GM21515 (cell line): ENCODE measurements around the gene NELL1.

ENCODE experiments used
- ATAC-seq: cut with Tn5 transposase; IDR thresholded peaks from one replicate; pipeline ENCODE4 v1.9.1; 2021; ENCODE audit not compliant: unreplicated experiment

The NELL1 gene

DNA sequence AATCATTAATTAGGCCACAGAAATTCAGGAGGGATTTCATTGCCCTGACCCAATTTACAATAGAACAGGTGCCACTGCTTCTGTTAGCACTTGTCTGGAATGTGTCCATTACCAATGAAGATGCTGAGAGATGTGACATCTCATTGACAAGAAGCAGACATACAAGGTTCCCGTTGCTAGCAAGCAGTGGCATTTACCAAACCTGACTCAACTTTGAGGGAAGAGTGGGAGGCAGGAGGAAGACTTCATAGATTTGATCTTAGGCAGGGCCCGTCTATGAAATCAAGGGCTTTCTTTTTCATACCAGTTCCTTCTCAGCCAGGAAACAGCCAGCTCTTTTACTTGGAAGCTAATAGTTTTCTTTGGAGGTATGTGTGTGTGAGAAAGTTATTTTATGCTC is 280.2 kb downstream of the NELL1 start:
- no peak for ATAC-seq

- ATAC-seq, result no peak
These were observed 293.2 kb downstream of the NELL1 start for GRCh38 chr11:20962581-20962980.

DNA sequence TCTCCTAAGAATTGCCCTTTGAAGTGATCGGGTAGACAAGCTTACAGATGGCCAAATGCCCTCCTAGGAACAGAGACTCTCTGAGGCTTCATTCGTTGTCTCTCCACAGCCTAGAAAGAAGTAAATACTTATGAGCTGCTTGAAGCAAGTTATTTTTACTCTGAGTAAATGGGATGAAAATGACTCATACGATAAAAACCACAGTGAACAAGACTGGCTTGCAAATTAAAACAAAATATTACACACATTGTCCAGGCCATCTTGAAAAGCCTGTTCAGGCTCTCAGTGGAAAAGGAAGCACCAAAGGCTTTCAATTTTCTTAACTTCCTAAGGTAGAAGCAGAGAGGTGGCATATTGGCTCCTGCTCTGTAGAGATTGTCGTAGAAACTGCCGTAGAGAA is 294.2 kb downstream of the NELL1 start:
- ATAC-seq, result no peak

GRCh38 chr11:20964985-20965384 is 295.6 kb downstream of the NELL1 start:
- ATAC-seq, result no peak

- ATAC-seq, result no peak
These were observed 297.1 kb downstream of the NELL1 start for GRCh38 chr11:20966489-20966888.

DNA sequence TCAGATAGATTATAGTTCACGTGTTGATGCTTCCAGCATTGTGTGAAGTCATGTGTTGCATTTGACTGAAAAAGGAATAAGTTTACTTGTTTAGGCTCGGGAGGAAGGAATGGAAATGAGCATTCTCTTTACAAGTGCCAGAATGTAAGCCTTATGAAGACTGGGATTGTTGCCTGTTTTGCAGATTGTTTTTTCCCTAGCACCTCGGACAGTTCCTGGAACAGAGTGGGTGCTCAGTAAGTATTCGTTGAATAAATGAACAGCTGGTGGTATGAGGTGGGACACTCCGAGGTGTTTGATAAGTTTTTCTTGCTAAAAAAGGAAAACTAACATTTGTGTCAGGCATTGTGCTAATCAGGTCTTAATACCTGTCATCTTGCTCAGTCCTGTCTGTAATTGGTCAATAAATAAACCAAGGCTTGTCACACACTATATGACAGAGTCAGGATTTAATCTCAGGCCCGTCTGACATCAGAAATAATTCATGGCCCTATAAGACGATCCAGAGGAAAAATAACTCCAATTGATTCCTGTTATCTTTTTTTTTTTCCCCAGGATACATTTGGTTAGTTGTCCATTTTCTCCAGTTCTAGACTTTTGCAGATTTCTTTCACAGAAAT is 304.7 kb downstream of the NELL1 start:
- no peak for ATAC-seq

DNA sequence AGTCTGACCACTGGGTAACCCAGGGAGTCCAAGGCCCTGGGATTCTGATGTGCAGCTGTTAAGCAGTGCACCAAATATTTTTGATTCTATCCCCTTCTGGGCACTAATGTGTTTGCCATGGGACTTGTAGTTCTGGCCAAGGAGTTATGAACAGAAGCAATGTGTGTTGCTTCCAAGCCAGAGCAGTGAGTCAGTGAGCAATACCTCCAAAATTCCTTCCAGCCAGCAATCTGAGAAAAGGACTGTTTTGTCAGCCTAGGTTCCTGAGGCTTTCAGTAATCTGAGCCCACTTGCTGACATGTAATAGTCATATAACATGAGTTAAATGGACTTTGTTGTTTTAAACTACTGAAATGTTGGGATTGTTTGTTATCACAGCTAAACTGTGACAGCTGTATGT is 311.4 kb downstream of the NELL1 start:
- no peak for ATAC-seq

DNA sequence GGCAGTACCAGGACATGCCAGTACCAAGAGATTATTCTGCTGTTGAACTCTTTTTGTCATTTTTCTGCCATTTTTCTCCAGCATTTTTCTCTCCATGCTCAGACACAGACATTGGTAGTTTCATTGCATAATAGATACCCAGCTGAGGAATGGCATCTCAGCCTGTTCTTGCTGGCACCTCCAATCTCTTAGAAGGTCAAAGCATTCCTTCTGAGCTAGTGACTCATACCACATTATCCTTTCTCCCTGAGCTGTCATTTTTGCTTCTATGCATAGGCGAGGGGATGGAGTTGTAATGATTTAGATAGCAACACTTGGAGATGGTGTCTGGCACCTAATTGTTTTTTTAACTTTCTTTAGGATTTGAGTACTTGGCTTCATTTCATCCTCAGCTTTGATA is 321.1 kb downstream of the NELL1 start:
- no peak for ATAC-seq

DNA sequence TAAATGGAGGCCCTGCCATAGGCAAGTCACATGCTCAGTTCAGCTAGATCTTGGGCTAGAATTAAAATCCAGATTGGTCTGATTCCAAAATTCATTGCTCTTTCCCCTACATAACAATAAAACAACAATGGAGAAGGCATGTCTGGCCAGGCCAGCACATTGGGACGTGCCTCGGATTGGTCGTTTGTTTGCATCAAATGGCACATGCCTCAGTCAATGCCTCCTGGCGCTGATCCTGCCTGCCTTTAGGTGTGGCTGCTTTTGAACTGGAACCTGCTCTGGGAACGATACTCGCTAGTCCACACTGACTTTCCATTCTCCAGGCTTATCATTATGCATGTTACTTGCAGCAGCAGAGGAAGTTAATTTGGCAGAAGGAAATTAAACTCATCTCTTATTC is 322.1 kb downstream of the NELL1 start:
- no peak for ATAC-seq

- ATAC-seq, result no peak
These were observed 337.9 kb downstream of the NELL1 start for GRCh38 chr11:21007297-21007696.

DNA sequence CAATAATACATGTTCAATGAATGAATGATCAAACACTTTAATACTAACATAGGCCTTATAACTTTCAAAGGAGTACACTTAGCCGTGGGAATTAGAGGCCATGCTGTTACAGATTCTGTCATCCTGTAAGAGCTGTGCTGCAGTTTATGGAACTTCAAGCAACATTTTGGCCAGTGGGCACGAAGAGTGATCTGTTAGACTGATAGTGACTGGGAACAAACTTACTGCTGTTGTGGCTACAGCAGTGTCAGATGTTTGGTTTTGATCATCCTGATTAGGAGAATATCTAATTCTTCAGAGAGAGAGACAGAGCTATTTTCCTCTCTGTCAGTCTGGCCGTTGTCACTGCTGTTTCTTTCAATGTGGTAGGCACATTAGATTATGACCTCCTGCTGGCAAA is 348.9 kb downstream of the NELL1 start:
- no peak for ATAC-seq

- ATAC-seq, result no peak
These were observed 357.3 kb downstream of the NELL1 start for GRCh38 chr11:21026685-21027084.

GRCh38 chr11:21037850-21038249 is 368.5 kb downstream of the NELL1 start:
- ATAC-seq, result no peak

DNA sequence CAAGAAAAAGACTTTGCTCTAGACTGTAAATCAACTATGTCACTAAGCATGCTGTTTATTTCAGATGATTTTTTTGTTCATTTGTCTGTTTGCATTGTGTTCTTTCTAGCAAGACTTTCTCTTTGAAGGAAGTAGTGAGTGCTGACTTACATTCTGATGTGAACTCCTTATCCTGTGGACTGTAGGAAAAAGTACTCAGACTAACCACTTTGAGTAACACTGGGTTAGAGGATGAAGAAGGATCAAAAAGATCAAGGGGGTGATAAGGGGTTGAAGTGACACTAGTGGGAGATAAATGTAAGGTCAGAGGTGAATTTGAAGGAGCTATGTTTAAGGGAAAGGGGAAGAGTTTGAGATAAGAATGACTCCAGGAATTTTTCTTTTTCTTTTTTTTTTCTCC is 369.4 kb downstream of the NELL1 start:
- ATAC-seq, result no peak

DNA sequence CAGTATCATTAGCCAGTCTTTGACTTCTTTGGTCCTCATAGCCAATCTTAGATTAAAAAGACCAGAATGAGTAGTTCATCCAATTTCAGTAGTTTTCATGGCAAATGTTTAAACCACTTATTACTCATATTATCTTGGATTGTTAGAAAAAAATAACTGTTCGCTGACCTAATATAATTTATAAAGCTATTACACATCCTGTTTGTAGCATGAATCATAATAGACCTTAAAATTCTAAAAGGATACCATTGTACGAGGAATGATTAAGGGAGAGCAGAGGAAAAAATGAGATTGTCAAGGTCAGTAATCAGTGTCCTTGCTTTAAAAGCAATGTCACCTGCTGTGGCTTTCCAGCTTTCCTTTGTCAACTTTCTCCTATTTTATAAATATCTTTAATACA is 371.2 kb downstream of the NELL1 start:
- no peak for ATAC-seq

DNA sequence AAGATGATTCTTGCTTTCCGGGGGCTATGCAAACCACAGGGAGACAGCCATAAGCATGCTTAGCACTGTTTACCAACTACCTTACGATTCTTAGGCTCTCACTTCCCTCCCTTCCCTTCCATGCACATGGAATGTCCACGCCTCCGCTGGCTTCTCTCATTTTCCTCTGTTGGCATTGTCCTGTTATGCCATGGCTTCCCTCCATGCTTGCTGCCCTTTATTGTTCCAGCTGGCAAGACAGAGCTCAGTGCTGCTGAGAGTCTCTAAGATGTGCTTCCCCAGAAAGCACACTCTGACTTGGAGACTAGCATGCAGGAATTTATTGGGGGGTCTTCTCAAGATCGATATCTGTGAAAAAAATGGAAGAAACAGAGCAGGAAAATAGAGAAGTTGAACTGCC is 379.2 kb downstream of the NELL1 start:
- ATAC-seq, result no peak

GRCh38 chr11:21053466-21053865 is 384.1 kb downstream of the NELL1 start:
- ATAC-seq, result no peak

- no peak for ATAC-seq
These were observed 387.3 kb downstream of the NELL1 start for GRCh38 chr11:21056644-21057043.

- ATAC-seq, result no peak
These were observed 390.5 kb downstream of the NELL1 start for GRCh38 chr11:21059879-21060278.

GRCh38 chr11:21066030-21066429 is 396.6 kb downstream of the NELL1 start:
- no peak for ATAC-seq

DNA sequence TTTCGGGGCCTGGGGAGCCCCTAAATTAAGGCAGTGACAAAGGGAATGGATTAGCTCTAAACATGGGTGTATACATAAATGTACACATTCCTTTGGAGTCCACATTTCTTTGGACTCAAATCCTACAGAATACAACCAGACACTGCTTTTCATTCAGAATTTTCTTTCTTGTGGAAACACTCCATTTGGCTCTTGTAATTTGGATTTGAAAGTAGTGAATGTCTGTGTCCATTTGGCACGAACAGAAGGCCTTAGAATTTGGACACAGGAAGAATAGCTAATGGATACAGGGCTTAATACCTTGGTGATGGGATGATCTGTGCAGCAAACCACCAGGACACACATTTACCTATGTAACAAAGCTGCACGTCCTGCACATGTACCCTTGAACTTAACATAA is 399.5 kb downstream of the NELL1 start:
- no peak for ATAC-seq

- ATAC-seq, result no peak
These were observed 400.5 kb downstream of the NELL1 start for GRCh38 chr11:21069909-21070308.

- ATAC-seq, result no peak
These were observed 403.2 kb downstream of the NELL1 start for GRCh38 chr11:21072558-21072957.

GRCh38 chr11:21082853-21083252 is 413.5 kb downstream of the NELL1 start:
- no peak for ATAC-seq
